Testis (tissue), 3 donors: Measurements from ENCODE around the gene RNF224. TPM values are rescaled to one million over a fixed set of nuclear protein-coding genes. Genes with fewer than 3 reads are reported as not detected.

Source experiments
- DNase-seq: peaks from one replicate; pipeline ENCODE4 v3.0.0-alpha.2; 2019
- H3K27ac ChIP-seq, 2 donors: fragments of 200-600 bp; sonication (generic); one replicate each; pipeline ENCODE4 v1.5.1; 2019
- H3K27me3 ChIP-seq: fragments of 200-600 bp; sonication (generic); one replicate; pipeline ENCODE4 v1.5.1; 2019
- H3K36me3 ChIP-seq: fragments of 200-600 bp; sonication (generic); one replicate; pipeline ENCODE4 v1.5.1; 2017; ENCODE audit warnings: low read depth; ENCODE audit errors: missing control alignments
- H3K4me1 ChIP-seq: fragments of 200-600 bp; sonication (generic); one replicate; pipeline ENCODE4 v1.5.1; 2019
- H3K4me3 ChIP-seq, 2 donors: fragments of 200-600 bp; sonication (generic); one replicate each; pipeline ENCODE4 v1.5.1; 2017 to 2019
- H3K9me3 ChIP-seq: fragments of 200-600 bp; sonication (generic); one replicate; pipeline ENCODE4 v1.5.1; 2017
- POLR2A ChIP-seq: fragments of 450-650 bp; IDR thresholded peaks from one replicate; pipeline ENCODE4 v1.6.1; 2017; ENCODE audit warnings: antibody characterized with exemption, mild to moderate bottlenecking, moderate library complexity
- WGBS, 2 donors: methylation state at CpG; one replicate each; pipeline ENCODE4 v1.1.5; 2018; 5-methylcytosine and 5-hydroxymethylcytosine counted together
- intact Hi-C: fragments of 100-400 bp; cut with DNase I; formaldehyde crosslinking; loops from one replicate; pipeline ENCODE4 v1.15.1; 2023; ENCODE audit warnings: low total_unique reads
- polyA plus RNA-seq: library from polyadenylated mRNA; stranded (reverse); fragments of 350-450 nt; fragmentation: Illumina TruSeq; extraction: RNeasy Lipid Tissue Mini Kit (QIAGEN cat#74804); gene quantifications from one replicate; pipeline ENCODE4 v1.2.3, GENCODE V29; 2014; ENCODE audit warnings: low read depth, low replicate concordance; ENCODE audit not compliant: insufficient read depth
- total RNA-seq, 2 donors: library from RNA; depleted of rRNA; stranded (reverse); fragments of >200 nt; gene quantifications; one replicate each; pipeline ENCODE4 v1.2.3, GENCODE V29; 2016
- TF ChIP-seq, protein P1 (sequence below), 3 experiments: fragments of 450-650 bp in 2 of 3; fragments of 200-600 bp in 1 of 3; sonication (generic) in 1 of 3; IDR thresholded peaks; one replicate each; pipeline ENCODE4 v1.5.1; 2016 to 2019; ENCODE audit warnings: antibody characterized with exemption in 3 of 3, mild to moderate bottlenecking in 2 of 3, moderate library complexity in 1 of 3

RNF224 gene
- total and polyA plus RNA-seq, 3 donors from 2014 or later = 0.17 to 0.71 (median 0.37) TPM

- Histone ChIP-seq H3K4me1 (peaks cover 21% of the 10 kb centered on the region), H3K27ac (peak overlapping the region in 1 of 2 donors; percentile 50), H3K9me3 (no peaks in the 10 kb centered on the region), H3K36me3 (no peaks in the 10 kb centered on the region), H3K27me3 (no peaks in the 10 kb centered on the region), H3K4me3 (peak overlapping the region; percentile 15 to 54)
- 40 to 51% methylated on average over 14 to 36 of the region's 36 CpGs for WGBS, 2 donors
- intact Hi-C loops = no loop called here
- DNase-seq = peak; percentile 91
- TF ChIP-seq POLR2A = no peak
- TF ChIP-seq, protein P1, sequence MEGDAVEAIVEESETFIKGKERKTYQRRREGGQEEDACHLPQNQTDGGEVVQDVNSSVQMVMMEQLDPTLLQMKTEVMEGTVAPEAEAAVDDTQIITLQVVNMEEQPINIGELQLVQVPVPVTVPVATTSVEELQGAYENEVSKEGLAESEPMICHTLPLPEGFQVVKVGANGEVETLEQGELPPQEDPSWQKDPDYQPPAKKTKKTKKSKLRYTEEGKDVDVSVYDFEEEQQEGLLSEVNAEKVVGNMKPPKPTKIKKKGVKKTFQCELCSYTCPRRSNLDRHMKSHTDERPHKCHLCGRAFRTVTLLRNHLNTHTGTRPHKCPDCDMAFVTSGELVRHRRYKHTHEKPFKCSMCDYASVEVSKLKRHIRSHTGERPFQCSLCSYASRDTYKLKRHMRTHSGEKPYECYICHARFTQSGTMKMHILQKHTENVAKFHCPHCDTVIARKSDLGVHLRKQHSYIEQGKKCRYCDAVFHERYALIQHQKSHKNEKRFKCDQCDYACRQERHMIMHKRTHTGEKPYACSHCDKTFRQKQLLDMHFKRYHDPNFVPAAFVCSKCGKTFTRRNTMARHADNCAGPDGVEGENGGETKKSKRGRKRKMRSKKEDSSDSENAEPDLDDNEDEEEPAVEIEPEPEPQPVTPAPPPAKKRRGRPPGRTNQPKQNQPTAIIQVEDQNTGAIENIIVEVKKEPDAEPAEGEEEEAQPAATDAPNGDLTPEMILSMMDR (IDR thresholded peaks at IDR 0.05) = no peak
Observed at GRCh38 chr9:137217276-137218211, 9.8 kb upstream of the RNF224 start.

DNA sequence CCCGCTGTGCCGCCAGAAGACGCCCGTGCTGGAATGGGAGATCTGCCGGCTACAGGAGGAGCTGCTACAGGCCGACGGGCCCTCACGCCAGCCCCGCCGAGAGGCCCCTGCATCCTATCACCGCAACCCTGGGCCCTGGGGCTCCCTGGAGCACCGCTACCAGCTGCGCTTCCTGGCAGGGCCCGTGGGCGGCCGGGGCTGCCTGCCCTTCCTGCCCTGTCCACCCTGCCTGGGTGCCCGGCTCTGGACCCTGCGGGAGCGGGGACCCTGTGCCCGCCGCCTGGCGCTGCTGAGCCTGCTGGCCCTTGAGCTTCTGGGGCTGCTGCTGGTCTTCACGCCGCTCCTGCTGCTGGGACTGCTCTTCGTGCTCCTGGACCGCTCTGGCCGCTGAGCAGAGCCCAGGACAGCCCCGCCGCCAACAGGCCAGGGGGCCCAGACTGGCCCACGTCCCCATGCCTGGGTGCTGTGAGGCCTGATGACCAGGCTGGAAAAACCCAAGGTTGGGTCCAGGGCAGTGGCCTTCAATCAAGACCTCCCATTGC lies 9.0 kb upstream of the RNF224 start:
- no peaks in the 10 kb centered on the region for H3K27me3 ChIP-seq
- 66 to 72% methylated on average over 13 to 30 of the region's 30 CpGs for WGBS, 2 donors
- H3K4me3 ChIP-seq = peak overlapping the region in 1 of 2 donors; percentile 54
- TF ChIP-seq, protein P1 (IDR thresholded peaks at IDR 0.05) = no peak
- TF ChIP-seq POLR2A = no peak
- no peaks in the 10 kb centered on the region for H3K9me3 ChIP-seq
- H3K36me3 ChIP-seq = no peaks in the 10 kb centered on the region
- peaks cover 28% of the 10 kb centered on the region for H3K4me1 ChIP-seq
- intact Hi-C loops = no loop called here
- no peak overlapping the region for H3K27ac ChIP-seq
- no peak for DNase-seq

- no peaks in the 10 kb centered on the region for H3K27me3 ChIP-seq
- peak; percentile 71 for DNase-seq
- no peak overlapping the region for H3K27ac ChIP-seq
- H3K4me3 ChIP-seq = peak overlapping the region in 1 of 2 donors; percentile 54
- TF ChIP-seq, protein P1 (IDR thresholded peaks at IDR 0.05) = no peak
- no peak for TF ChIP-seq POLR2A
- no peaks in the 10 kb centered on the region for H3K36me3 ChIP-seq
- 50 to 76% methylated on average over 4 to 12 of the region's 12 CpGs for WGBS, 2 donors
- no peaks in the 10 kb centered on the region for H3K9me3 ChIP-seq
- intact Hi-C loops = no loop called here
- peaks cover 29% of the 10 kb centered on the region for H3K4me1 ChIP-seq
Observed at GRCh38 chr9:137218754-137219271, 8.5 kb upstream of the RNF224 start.

DNA sequence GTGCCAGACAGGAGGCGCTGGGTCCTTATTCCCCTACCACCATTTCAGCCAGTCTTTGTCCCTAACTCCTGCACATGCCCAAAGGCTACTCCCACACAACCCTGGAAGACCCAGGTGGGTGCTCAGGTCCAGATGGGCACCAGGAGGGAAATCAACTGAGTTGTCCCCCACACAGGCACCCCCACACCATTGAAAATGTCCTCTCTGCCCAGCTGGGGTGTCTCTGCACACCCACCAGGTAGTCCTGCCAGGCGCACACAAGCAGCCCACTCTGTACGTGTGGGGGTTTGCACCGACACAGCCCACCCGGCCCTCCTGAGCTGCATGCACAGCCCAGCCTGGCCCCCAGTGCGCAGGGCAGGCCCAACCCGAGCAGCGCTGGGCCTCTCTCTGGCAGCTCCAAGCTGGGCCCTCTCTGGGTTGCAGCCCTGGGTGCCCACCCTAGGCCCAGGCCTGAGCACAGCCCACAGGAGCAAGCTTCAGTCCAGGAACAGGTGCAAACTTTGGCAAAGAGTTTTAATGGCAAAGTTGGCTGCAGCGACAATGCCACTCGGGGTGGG lies 7.5 kb upstream of the RNF224 start:
- H3K36me3 ChIP-seq = no peaks in the 10 kb centered on the region

More for the DNA sequence above, 7.5 kb upstream of the RNF224 start:
- TF ChIP-seq POLR2A = no peak
- TF ChIP-seq, protein P1 (IDR thresholded peaks at IDR 0.05) = no peak
- Histone ChIP-seq H3K27ac (no peak overlapping the region), H3K9me3 (no peaks in the 10 kb centered on the region), H3K27me3 (no peaks in the 10 kb centered on the region), H3K4me3 (no peak overlapping the region), H3K4me1 (peaks cover 29% of the 10 kb centered on the region)
- intact Hi-C loops = loop anchor here (10.0 kb wide), 1 partner anchor 105 kb away; the partner anchor contains the start of gene DPP7
- WGBS, 2 donors = 84 to 96% methylated on average over 4 to 10 of the region's 10 CpGs
- no peak for DNase-seq
